ENCODE measurements around the gene PER3.

PER3 gene

GRCh38 chr1:7860130-7860529 lies 76.0 kb downstream of the PER3 start:
- no peak for ATAC-seq
- no peak for TF ChIP-seq TSHZ2 (CRISPR knock-in tag; IDR thresholded peaks at IDR 0.05)
- TF ChIP-seq ZNF8 (CRISPR knock-in tag; IDR thresholded peaks at IDR 0.05) = no peak
- TF ChIP-seq ZFP3 (CRISPR knock-in tag; IDR thresholded peaks at IDR 0.05) = no peak
- TF ChIP-seq ARNTL (CRISPR knock-in tag; IDR thresholded peaks at IDR 0.05; ENCODE audit: borderline replicate concordance, low read depth) = no peak
- no peak for TF ChIP-seq CREB5 (CRISPR knock-in tag; IDR thresholded peaks at IDR 0.05; ENCODE audit: low read depth)
- no peak for TF ChIP-seq TOX (CRISPR knock-in tag; IDR thresholded peaks at IDR 0.05; ENCODE audit: borderline replicate concordance)
- no peak for TF ChIP-seq RARB (CRISPR knock-in tag; IDR thresholded peaks at IDR 0.05)
- no peak for TF ChIP-seq BACH2 (CRISPR knock-in tag; IDR thresholded peaks at IDR 0.05; ENCODE audit: borderline replicate concordance)
- TF ChIP-seq TCF4 (CRISPR knock-in tag; IDR thresholded peaks at IDR 0.05; ENCODE audit: borderline replicate concordance) = no peak
- no peak for TF ChIP-seq PATZ1 (CRISPR knock-in tag; IDR thresholded peaks at IDR 0.05; ENCODE audit: borderline replicate concordance)
- no peak for TF ChIP-seq OSR1 (CRISPR knock-in tag; IDR thresholded peaks at IDR 0.05)
- TF ChIP-seq PPARA (CRISPR knock-in tag; IDR thresholded peaks at IDR 0.05; ENCODE audit: borderline replicate concordance) = no peak

GRCh38 chr1:7861452-7861851 lies 77.4 kb downstream of the PER3 start:
- no peak for ATAC-seq
- TF ChIP-seq, protein P1, sequence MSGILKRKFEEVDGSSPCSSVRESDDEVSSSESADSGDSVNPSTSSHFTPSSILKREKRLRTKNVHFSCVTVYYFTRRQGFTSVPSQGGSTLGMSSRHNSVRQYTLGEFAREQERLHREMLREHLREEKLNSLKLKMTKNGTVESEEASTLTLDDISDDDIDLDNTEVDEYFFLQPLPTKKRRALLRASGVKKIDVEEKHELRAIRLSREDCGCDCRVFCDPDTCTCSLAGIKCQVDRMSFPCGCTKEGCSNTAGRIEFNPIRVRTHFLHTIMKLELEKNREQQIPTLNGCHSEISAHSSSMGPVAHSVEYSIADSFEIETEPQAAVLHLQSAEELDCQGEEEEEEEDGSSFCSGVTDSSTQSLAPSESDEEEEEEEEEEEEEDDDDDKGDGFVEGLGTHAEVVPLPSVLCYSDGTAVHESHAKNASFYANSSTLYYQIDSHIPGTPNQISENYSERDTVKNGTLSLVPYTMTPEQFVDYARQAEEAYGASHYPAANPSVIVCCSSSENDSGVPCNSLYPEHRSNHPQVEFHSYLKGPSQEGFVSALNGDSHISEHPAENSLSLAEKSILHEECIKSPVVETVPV (CRISPR knock-in tag; IDR thresholded peaks at IDR 0.05) = no peak
- TF ChIP-seq ZFP3 (CRISPR knock-in tag; IDR thresholded peaks at IDR 0.05) (no peak), ZC3H10 (CRISPR knock-in tag; IDR thresholded peaks at IDR 0.05) (no peak), OSR1 (CRISPR knock-in tag; IDR thresholded peaks at IDR 0.05) (no peak), ZNF8 (CRISPR knock-in tag; IDR thresholded peaks at IDR 0.05) (no peak), GLIS3 (CRISPR knock-in tag; IDR thresholded peaks at IDR 0.05) (no peak), TOX (CRISPR knock-in tag; IDR thresholded peaks at IDR 0.05; ENCODE audit: borderline replicate concordance) (no peak), CSDC2 (CRISPR knock-in tag; IDR thresholded peaks at IDR 0.05) (no peak), BACH2 (CRISPR knock-in tag; IDR thresholded peaks at IDR 0.05; ENCODE audit: borderline replicate concordance) (no peak), ZNF565 (CRISPR knock-in tag; conservative IDR thresholded peaks at IDR 0.05; ENCODE audit: low read depth) (no peak)

DNA sequence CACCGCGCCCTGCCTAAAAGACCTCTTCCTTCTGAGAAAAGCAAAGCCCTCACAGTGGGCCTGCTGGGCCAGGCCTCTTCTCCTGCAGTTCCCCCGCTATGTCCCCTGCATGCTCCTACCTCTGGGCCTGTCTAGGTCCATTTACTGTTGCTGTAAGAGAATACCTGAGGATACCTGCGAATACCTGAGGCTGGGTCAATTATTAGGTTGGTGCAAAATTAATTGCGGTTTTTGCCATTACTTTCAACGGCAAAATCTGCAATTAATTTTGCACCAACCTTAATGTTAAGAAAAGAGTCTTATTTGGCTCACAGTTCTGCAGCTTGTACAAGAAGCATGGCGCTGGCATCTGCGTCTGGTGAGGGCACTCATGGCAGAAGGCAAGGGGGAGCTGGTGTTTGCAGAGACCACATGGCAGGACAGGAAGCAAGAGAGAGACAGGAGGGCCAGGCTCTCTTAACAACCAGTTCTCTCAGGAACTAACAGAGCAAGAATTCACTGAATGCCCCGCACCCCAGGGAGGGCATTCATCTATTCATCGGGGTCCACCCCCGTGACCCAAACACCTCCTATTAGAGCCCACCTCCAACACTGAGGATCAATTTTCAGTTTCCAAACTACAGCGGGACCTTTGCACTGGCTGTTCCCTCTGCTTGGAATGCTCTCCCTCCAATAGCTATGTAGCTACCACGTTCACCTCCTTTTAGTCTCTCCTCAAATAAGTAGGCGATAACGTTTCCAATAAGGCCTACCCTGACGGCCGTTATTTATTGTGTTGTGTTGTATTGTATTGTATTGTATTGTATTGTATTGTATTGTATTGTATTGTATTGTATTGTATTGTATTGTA lies 78.3 kb downstream of the PER3 start:
- no peak for TF ChIP-seq TSHZ2 (CRISPR knock-in tag; IDR thresholded peaks at IDR 0.05)
- TF ChIP-seq ZFP3 (CRISPR knock-in tag; IDR thresholded peaks at IDR 0.05) = no peak
- no peak for TF ChIP-seq OSR1 (CRISPR knock-in tag; IDR thresholded peaks at IDR 0.05)
- no peak for TF ChIP-seq PATZ1 (CRISPR knock-in tag; IDR thresholded peaks at IDR 0.05; ENCODE audit: borderline replicate concordance)
- TF ChIP-seq BACH2 (CRISPR knock-in tag; IDR thresholded peaks at IDR 0.05; ENCODE audit: borderline replicate concordance) = no peak
- no peak for TF ChIP-seq ESRRG (CRISPR knock-in tag; IDR thresholded peaks at IDR 0.05)
- TF ChIP-seq SNAI2 (CRISPR knock-in tag; IDR thresholded peaks at IDR 0.05) = no peak
- TF ChIP-seq TCF4 (CRISPR knock-in tag; IDR thresholded peaks at IDR 0.05; ENCODE audit: borderline replicate concordance) = no peak
- TF ChIP-seq GLIS3 (CRISPR knock-in tag; IDR thresholded peaks at IDR 0.05) = no peak
- TF ChIP-seq CREB5 (CRISPR knock-in tag; IDR thresholded peaks at IDR 0.05; ENCODE audit: low read depth) = no peak
- ATAC-seq = no peak
